Measurements from ENCODE around the gene GZF1. TPM values are rescaled to one million over a fixed set of nuclear protein-coding genes. Genes with fewer than 3 reads are reported as not detected.

GZF1 gene
- total RNA-seq, 3 donors from 2014 or later, result 19.0 to 24.3 (median 19.9) TPM

DNA sequence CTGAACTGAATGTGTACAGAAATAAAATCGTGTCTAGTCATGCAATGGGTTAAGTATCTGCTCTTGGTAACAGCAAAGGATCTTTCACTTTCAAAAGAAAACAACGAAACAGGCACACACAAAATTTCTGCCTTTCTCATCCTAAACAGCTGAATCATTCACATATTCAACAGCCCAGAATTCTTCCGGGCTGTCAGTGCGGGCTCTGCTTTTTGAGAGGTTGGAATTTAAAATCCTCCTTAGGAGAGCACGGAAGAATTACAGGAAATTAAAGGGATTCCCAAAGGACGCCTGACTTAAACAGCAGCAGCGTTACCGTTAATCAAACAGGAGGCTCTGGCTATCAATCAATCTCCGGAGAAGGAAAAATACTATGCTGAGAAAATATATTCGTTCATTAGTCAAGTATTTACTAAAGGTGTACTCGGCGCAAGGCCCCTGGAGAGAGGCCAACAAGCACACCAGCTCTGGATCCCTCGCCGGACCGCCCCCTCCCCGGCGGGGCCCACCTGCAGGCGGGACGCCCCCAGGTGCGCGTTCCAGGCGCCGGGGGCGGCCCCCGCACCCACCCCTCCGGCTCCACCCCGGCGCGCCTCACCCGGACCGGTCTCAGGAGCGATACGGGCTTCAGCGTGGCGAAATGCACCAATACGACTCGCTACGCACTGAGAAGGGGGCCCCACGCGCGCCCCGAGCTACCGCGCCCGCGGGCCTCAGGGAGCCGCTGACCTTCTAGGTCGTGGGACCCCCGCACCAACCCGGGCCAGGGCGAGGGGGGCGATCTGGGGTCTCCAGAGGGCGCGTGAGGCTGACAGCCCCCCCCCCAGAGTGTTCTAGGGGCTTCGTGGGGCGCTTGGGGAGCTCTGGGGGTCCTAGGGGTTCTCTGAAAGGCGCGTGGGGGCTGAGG, 58.3 kb downstream of the GZF1 start:
- TF ChIP-seq, protein P1, sequence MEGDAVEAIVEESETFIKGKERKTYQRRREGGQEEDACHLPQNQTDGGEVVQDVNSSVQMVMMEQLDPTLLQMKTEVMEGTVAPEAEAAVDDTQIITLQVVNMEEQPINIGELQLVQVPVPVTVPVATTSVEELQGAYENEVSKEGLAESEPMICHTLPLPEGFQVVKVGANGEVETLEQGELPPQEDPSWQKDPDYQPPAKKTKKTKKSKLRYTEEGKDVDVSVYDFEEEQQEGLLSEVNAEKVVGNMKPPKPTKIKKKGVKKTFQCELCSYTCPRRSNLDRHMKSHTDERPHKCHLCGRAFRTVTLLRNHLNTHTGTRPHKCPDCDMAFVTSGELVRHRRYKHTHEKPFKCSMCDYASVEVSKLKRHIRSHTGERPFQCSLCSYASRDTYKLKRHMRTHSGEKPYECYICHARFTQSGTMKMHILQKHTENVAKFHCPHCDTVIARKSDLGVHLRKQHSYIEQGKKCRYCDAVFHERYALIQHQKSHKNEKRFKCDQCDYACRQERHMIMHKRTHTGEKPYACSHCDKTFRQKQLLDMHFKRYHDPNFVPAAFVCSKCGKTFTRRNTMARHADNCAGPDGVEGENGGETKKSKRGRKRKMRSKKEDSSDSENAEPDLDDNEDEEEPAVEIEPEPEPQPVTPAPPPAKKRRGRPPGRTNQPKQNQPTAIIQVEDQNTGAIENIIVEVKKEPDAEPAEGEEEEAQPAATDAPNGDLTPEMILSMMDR (IDR thresholded peaks at IDR 0.05), result no peak
- no peak for TF ChIP-seq POLR2A (IDR thresholded peaks at IDR 0.05)
- no peak for TF ChIP-seq POLR2AphosphoS5 (IDR thresholded peaks at IDR 0.05)
- intact Hi-C loops (cut with DNase I; ENCODE audit: low total_unique reads), result no loop called here
- Histone ChIP-seq H3K27ac (peak overlapping the region; percentile 91 to 95), H3K4me1 (peaks cover 0 to 6% of the 10 kb centered on the region in 2 donors), H3K27me3 (no peaks in the 10 kb centered on the region), H3K9me3 (no peaks in the 10 kb centered on the region), H3K4me3 (peak overlapping the region; percentile 93 to 95 (median 94)), H3K36me3 (no peaks in the 10 kb centered on the region)
- no peak for DNase-seq (ENCODE audit: low spot score in 2 of 2)

DNA sequence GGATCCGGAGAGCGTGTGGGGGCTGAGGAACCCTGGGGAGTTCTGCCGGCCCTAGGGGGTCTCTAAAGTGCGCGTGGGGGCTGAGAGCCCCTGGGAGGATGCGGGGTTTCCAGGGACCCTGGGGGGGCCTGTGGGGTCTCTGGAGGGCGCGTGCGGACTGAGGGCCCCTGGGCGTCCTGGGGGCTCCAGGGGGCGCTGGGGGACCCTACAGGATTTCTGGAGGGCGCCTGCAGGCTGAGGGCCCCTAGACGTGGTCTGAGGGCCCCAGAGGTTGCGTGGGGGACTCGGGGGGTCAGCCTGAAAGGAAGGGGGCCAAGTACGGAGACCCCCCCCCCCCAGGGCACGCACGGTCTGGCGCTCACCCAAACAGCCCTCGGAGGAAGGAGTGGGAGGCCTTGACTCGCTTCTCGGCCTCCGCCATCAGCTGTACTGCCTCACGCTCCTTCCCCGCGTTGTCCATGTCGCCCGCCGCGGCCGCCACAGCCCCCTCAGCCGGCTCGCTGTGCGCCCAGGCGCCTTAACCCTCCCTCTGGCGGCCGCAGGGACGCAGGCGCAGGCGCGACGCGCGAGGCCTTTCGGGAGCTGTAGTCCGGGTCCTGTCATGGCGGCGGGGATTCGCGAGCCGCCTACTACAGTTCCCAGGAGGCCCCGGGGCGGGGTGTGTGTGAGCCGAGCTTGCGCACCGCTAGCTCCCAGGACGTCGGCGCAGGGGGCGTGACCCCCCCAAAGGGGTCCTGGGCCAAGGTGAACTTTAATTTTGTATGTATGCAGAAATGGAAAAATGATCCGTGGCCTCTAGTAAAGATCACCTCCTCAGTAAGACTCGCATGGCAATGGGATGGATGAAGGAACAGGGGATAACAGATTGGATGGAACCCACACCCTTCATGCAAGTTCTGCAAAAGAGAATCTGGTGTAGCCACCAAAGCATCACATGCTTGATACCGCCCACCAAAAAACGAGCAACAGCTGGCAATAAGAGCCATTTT, 59.3 kb downstream of the GZF1 start, which contains the start of gene NAPB:
TSS of gene NAPB (minus strand) at position 546 of the 989 bp plus-strand sequence. CDS start at position 460, 86 bp downstream.
- Histone ChIP-seq H3K27ac (peak within 1 kb of the TSS; percentile 91 to 95), H3K36me3 (no peaks in the 10 kb centered on the region), H3K9me3 (no peaks in the 10 kb centered on the region), H3K27me3 (no peaks in the 10 kb centered on the region), H3K4me1 (peaks cover 0 to 6% of the 10 kb centered on the region in 2 donors), H3K4me3 (peak within 1 kb of the TSS; percentile 93 to 95 (median 94))
- peak; percentile 51 to 86 (median 69) for TF ChIP-seq POLR2AphosphoS5 (IDR thresholded peaks at IDR 0.05)
- TF ChIP-seq, protein P1 (IDR thresholded peaks at IDR 0.05), result peak; percentile 29 to 82 (median 79)
- peak; percentile 46 for TF ChIP-seq POLR2A (IDR thresholded peaks at IDR 0.05)
- intact Hi-C loops (cut with DNase I; ENCODE audit: low total_unique reads), result no loop called here
- DNase-seq (ENCODE audit: low spot score in 2 of 2), result peak; percentile 84 to 86

Other genes starting within 250 kb of the GZF1 start
- gene NXT1, start 11.4 kb upstream of the GZF1 start, total RNA-seq, result 10 to 100 TPM; 25.9 to 42.9 (median 33.2) TPM
- gene NAPB, start 59.3 kb downstream of the GZF1 start, total RNA-seq, result 10 to 100 TPM; 10.4 to 20.1 (median 16.1) TPM
- not detected for gene CSTL1, start 77.5 kb downstream of the GZF1 start, total RNA-seq
- not detected for gene CST11, start 90.7 kb downstream of the GZF1 start, total RNA-seq
- gene CST8, start 128.9 kb downstream of the GZF1 start, total RNA-seq, result not detected
- not detected for gene CST9L, start 206.3 kb downstream of the GZF1 start, total RNA-seq
- gene CST9, start 243.7 kb downstream of the GZF1 start, total RNA-seq, result 1 to 10 TPM in 1 of 3 donors, not detected in 2; 2.3 TPM

All from breast epithelium (tissue), 4 donors.